Left lobe of liver (tissue), 2 donors: ENCODE data around the gene CCDC73. TPM values are rescaled to one million over a fixed set of nuclear protein-coding genes. Genes with fewer than 3 reads are reported as not detected.
"Not testable (repeated sequence)": the region's sequence is repeated elsewhere in the genome, so short reads cannot be mapped to it uniquely, and the experiment has no call there.

Experiments
- ATAC-seq: fragments of 200-7000 bp; cut with Tn5 transposase; one replicate; pipeline ENCODE4 v1.9.1; 2020; ENCODE audit warnings: mild to moderate bottlenecking, moderate library complexity
- DNase-seq: peaks from one replicate; pipeline ENCODE4 v3.0.0-alpha.2; 2020; ENCODE audit warnings: low spot score
- total RNA-seq: library from RNA; stranded (reverse); gene quantifications from one replicate; pipeline ENCODE4 v1.2.1, GENCODE V29; 2021
- donor health status: DM: no; HTN: no; CAD: no; lungs with moderate emphysema.
- donor health status: DM: no; HTN: yes; CAD: no.

Gene CCDC73
- total RNA-seq, 1 donor from 2014 or later, result 0.40 TPM

DNA sequence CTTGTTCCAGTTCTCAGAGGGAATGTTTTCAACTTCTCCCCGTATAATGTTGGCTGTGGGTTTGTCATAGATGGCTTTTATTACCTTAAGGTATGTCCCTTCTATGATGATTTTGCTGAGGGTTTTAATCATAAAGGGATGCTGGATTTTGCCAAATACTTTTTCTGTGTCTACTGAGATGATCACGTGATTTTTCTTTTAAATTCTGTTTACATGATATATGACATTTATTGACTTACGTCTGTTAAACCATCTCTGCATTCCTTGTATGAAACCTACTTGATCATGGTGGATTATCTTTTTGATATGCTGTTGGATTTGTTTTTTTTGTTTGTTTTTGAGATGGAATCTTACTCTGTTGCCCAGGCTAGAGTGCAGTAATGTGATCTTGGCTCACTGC, 85.5 kb downstream of the CCDC73 start:
- DNase-seq, ATAC-seq: not testable (repeated sequence)

DNA sequence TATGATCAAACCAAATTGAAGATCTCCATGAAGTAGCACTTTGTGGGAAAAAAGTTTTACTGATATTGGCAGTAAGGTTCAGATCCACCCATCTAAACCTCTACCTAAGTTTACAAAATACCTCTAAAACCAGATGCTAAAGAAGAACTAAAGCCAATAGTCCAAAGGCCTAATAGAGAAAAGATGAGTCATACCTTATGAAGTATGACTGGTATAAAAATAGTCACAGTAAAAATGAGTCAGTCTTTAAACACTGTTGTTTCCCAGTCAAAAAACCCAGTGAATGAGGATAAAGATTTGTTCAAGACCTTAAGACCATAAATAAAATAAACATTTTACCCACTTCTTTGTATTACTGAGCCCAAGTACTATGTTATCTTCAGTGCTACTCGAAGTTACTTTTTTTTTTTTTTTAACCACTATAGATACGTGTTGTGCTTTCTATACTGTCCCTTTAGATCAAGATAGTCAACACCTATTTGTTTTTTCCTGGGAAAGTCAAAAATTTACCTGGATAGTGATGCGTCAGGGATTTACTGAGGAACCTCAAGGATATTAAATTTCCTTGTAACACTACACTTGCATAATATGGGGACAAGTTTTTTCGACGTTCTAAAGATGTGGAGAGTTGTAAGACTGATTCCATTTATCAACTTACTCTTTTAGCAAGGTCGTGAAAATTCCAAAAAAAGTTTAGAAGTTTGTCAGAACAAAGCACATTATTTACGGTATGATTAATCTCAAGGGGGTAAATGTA, 87.3 kb downstream of the CCDC73 start:
- DNase-seq (no peak), ATAC-seq (no peak)

DNA sequence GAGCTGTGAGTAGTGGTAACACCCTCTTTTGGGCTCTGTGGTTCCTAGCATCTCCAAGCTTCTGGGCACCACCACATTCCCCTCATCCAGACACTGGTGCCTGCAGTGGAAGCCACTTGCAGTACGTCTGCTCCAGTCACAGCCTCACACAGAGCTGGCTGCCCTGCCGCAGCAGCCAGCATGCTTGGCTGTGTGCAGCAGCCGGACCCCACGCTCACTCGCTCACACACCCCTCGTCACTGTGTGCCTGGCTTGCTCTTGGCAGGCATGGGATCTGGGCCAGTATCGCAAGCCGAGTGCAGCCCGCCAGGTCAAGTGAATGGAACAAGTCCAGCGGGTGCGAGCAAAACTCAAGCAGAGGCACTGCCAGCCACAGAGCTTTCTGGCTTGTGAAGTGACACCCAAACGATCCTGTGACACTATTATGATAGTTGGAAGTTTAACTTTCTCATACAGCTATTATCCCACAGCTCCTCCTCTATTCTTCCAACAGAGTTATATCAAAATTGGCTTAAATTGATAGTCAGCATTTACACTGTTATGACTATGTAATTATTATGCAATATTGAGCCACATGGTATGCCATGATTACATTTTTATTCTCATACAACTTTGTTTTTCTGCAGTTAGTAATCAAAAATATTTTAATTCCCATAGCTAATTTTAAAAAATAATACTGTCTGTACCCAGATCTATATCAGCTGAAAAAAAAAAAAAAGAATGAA, 89.0 kb downstream of the CCDC73 start:
- no peak for DNase-seq
- ATAC-seq, result no peak

DNA sequence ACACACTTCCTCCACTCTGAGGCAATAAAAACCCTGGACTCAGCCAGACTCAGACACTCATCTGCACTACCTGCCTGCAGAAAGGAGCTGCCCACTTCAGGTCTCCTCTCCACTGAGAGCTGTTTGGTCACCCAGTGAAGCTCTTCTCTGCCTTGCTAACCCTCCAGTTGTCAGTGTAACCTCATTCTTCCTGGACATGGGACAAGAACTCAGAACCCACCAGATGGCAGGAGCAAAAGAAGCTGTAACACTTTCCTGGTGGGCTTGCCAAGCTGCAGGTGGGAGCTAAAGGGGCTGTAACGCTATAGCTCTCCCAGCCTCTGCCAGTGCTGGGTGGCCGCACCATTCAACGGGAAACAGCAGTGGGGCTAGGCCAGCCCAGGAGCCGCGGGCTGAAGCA, 89.7 kb downstream of the CCDC73 start:
- ATAC-seq, result no peak
- DNase-seq, result no peak

DNA sequence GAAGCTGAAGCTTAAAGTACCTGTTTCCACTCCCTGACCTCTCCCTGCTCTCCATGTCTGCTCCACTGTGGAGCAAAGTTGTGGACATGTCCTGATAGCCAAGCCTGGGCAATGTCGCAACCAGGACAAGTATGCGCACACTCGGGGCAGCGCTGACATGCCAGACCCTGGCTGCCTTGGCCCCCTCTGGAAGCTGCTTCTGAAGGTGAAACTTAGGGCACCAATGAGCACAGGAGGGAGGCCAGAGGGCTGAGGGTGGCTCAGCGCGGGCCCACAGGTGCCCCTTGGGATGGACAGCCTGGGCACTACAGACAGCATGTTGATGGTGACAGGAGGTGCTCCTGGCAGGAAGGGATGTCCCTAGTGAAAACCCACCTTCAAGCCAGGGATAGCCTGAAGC, 90.2 kb downstream of the CCDC73 start:
- ATAC-seq (no peak), DNase-seq (no peak)

DNA sequence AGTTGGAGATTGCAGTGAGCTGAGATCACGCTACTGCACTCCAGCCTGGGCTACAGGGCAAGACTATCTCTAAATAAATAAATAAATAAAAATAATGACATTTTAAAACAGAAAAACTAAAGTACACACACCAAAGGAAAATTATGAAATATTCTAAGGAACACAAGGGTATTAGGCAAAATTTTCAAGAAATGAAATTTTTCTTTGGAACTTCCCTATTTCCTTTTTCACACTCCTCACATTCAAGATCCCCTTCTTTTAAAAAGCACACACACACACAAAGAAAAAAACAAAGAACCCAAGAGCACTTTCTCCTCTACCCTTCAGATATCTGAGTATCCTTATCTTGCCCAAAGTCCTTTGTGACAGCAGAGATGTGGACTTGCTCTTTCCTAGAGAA, 92.8 kb downstream of the CCDC73 start:
- no peak for ATAC-seq

DNA sequence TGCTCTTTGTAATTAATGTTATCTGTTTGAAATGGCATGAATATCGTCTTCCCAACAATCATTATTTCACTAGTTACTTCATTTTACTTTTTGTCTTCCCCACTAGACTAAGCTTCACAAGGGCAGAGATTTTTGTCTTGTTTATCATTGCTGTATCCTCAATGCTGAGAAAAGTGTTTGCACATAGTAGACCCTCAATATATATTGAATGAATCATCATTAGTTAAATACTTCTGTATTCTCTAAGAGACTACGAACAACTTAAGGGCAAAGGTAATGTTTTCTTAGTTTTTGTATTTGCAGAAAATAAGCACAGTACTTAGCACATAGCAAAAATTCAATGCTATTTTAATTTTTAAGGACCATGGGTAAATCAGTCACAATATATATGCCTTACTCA, 95.9 kb downstream of the CCDC73 start:
- ATAC-seq (no peak), DNase-seq (no peak)

More for the DNA sequence above, 92.8 kb downstream of the CCDC73 start:
- no peak for DNase-seq

DNA sequence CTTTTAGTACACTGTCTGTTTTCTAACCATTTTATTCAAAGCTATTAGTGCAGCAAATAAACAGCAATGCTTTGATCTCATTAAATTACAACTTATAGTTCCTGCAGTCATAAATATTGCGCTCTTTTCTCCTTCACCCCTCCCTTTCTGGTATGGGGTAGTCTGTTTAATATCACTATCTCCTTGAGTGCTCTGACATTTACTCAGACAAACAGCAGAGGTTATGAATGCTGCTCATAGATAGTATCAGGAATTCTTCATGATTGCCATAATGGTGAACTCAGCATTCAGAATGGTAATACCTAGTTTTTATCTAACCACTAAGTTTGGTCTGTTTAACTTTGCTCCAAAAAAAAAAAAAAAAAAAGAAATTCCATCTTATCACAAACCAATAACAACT, 123.4 kb downstream of the CCDC73 start:
- ATAC-seq, result no peak
- no peak for DNase-seq

DNA sequence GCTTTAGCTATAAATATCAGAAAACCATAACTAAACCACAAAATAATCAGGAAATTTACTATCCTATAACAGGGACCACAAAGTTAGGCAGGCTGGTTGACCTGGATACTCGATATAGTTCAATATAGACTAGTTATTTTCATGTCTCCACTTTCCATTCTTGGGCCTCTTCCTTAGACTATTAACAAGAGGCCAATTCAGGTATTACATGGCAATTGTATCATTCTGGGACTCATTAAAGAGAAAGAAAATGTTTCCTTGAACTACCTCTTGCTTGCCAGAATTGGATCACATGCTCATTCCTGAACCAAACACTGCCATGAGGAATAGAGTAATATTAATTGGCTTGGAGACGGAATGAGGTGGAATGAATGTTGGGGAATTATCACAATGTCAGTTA, 134.8 kb downstream of the CCDC73 start:
- no peak for DNase-seq
- ATAC-seq, result no peak

DNA sequence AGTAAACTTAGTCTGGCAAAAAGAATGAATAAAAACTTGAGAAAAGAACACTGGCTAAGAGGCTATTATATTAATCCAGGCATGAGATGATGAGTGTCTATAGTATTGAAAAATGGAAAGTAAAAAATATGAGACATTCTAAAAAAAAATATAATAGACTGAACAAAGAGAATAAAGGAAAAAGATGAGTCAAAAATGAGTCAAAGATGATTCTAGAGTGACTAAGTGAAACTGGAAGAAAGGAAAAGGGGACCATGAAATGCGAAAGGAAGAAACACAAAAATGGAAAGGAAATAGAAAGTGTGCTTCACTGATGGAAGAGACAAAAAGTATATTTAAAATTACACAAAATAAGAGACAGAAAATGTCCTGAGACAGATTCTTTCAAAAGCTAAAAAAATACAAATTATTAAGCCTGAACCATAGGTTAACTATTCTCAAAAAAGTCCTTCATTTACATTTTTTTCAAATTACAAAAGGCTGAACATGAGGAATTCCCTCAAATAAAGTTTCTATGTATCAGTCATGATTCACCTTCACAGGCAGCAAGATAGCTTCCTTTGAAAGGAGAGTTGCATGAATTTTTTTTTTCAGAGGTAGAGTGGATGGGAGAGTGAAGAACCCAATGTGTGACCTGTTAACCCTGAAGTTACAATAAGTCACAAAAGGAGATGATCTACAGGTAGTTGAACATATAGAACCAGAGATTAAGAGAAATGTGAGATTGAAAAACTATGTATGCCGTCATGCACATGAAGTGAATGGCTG, 135.6 kb downstream of the CCDC73 start:
- ATAC-seq (no peak), DNase-seq (no peak)

DNA sequence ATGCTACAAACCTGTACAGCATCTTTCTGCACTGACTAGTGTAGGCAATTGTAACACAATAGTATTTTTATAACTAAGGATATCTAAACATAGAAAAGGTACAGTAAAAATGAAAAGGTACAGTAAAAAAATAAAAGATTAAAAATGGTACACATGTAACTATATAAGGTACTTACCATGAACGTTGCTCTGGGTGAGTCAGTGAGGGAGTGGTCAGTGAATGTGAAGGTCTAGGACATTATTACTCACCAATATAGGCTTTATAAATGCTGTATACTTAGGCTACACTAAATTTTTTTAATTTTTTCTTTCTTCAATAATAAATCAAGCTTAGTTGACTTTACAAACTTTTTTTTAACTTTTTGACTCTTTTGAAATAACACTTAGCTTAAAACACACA, 150.9 kb downstream of the CCDC73 start:
- ATAC-seq, result no peak
- DNase-seq, result no peak

DNA sequence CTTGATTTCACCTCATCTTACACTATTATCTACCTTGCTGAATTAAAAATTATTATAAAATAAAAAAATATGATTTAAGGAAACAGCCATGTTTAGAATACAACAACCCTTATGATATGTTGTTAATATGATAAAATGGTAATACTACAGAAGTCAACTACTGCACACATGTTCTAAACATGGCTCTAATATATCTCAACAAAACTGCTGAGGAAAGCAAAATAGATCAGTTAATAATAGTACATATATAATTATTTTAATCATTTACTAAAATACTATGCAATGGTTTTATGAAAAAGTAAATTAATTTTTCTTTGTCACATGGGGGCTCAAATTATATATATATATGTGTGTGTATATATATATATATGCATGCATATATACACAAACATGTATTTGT, 153.1 kb downstream of the CCDC73 start:
- ATAC-seq, result no peak

DNA sequence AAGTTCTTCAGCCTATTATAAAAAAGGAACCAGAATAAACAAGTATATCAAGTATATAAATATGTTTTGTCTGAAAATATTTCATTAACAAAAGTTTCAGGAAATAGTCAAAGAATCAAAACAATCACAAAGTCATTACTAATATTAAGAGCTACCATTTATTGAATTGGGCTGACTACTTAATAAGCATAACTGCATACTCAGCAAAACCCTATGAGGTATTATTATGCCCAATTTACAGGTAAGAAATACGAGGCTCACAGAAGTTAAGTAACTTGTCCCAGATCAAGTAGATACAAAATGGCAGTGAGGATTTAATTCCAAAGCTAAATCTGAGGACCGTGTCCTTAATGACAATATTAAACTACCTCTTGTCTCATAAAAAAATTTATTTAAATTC, 158.6 kb downstream of the CCDC73 start:
- DNase-seq (no peak), ATAC-seq (no peak)

More for the DNA sequence above, 153.1 kb downstream of the CCDC73 start:
- DNase-seq, result no peak

DNA sequence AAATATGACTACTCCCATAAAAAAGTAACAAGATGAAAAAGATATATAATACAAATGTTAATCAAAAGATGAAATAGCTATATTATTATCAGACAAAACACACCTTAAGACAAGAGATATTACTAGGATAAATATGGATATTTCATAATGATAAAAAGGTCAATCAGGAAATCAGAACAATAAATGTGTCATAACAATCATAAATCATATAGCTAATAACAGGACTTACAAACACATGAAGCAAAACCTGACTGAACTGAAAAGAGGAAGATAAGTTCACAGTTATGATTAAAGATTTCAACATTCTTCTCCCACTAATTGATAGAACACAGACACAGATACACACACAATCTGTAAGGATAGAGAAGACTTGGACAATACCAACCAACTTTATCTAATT, 163.6 kb downstream of the CCDC73 start:
- ATAC-seq, result no peak
- DNase-seq, result no peak

DNA sequence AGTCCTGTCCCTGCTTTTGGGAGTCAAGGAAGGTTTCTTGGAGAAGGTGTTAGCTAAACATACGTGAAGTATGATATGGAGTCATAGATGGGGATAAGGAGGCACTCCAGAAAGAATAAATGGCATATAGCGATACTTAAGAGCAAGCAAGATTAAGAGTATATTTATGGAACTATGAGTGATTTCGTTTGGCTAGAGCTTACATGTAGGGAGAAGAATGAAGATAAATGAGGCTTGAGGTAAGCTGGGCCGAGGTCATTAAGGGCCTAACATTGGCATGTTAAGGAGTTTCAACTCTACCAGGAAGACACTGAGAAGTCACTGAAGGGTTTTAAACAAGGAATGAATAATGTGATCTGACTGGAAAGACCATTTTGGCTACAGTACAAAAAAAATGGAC, 177.6 kb downstream of the CCDC73 start:
- no peak for DNase-seq

DNA sequence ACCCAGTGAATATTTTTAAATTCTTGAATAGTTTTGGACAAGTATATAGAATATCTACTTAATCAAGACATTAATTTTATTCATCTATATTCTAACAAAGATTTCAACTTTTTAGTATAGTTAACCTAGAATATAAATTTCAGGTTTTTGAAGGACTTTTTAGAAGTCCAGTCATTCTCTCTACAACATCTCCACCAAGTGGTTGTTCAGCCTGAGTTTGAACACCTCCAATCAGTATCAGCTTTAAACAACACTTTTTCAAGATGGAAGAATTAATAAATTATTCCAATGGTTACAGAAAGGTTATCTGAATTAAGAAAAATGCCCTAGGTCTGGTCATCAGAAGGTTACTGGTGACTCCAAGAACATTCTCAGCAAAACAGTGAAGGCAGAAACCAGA, 179.0 kb downstream of the CCDC73 start:
- ATAC-seq, result no peak
- no peak for DNase-seq

More for the DNA sequence above, 177.6 kb downstream of the CCDC73 start:
- ATAC-seq, result no peak

DNA sequence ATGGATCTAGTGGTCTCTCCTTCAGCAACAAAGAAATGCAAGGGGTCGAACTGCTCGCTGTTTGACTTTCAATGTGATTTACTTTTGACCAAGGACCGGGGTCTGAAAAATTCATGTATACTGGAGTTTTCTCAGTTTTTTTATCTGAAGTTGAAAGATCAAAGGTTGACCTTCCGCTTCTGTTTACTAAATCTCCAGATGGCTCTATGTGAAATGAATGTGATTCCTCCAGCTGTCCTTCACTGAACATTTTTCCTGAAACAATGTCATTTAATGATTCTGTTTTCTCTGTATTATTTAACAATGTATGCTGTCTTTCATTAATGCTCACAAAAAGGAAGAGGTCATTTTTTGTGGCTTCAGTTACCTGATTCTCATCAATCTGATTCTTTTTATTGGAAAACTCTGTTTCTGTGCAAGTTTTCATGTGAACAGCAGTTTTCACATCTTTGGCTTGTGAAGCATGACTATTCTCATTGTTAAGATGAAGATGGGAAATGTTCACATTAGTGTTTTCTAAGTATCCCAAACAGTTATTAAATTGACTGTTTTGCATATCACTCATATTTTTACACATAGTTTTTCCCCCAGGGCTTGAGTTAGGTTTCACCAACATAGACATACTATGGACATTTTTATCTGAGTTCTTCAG, 180.8 kb downstream of the CCDC73 start:
- ATAC-seq (no peak), DNase-seq (no peak)

DNA sequence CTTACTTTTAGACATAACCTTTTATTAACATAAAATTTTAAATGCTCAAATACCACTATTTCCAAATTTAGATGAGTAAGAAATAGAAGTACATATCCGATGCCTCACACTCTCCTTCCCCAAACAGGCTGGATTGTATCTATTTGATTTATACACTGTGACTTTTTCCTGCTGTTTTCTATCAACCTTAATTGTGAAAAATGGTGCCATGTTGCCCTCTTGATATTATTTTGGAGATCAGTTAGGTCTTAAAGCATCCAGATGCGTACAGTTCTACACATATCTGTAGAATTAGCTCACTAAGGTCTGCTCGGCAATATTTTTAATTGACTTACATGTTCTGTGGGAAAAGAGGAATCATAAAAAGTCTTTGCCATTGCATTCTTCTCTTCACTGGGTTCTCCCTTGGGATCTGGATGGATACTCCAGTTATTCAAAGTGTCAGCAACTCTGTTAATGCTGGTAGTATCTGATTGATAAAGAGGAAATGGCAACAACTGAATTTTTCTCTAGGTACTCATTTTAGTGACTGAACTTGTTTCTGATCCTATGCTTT, 183.6 kb downstream of the CCDC73 start:
- ATAC-seq, result no peak
- DNase-seq, result no peak

DNA sequence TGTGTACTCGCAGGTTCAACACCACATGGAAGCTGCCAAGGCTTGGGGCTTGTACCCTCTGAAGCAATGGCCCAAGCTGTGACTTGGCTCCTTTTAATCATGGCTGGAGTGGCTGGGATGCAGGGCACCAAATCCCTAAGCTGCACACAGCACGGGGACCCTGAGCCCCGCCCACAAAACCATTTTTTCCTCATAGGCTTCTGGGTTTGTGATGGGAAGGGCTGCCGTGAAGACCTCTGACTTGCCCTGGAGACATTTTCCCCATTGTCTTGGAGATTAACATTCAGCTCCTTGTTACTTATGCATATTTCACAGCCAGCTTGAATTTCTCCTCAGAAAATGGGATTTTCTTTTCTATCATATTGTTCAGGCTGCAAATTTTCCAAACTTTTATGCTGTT, 185.6 kb downstream of the CCDC73 start:
- not testable (repeated sequence) for ATAC-seq, DNase-seq

DNA sequence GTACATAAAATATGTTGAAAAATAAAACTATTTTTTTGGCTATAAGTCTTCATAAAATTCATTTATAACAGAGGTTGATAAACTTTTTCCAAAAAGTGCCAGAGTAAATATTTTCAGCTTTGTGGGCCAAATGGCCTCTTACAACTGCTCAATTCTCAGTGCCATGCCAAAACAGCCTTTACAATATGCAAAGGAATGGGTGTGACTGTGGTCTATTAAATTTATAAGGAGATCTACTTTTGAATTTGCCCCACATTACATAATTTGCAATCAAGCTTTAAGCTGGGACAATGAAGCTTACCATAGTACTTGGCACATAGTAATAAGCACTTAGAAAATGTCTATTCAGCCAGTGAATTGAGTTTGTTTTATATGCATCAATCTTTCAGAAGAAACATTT, 188.2 kb downstream of the CCDC73 start:
- DNase-seq (no peak), ATAC-seq (no peak)
